Naive thymus-derived CD4-positive, alpha-beta T cell (primary cell): ENCODE measurements around the gene RBM39. TPM values are rescaled to one million over a fixed set of nuclear protein-coding genes. Genes with fewer than 3 reads are reported as not detected.
A peak's percentile ranks its signal among the peaks of the same experiment; 100 is the strongest.
"Not testable (repeated sequence)": the region's sequence is repeated elsewhere in the genome, so short reads cannot be mapped to it uniquely, and the experiment has no call there.

Experiments used
- ATAC-seq: fragments of 150-1000 bp; cut with Tn5 transposase; 2 replicates; pipeline ENCODE4 v1.10.0; 2021; ENCODE audit warnings: mild to moderate bottlenecking, moderate library complexity
- CTCF ChIA-PET: fragments of 350-600 bp; sonication (Branson Sonifier 250); formaldehyde crosslinking; loops from one replicate; lab custom pipeline; 2021; ENCODE audit warnings: antibody characterized with exemption; lab: Charles Lee
- POLR2A ChIA-PET: fragments of 350-600 bp; sonication (Branson Sonifier 250); formaldehyde crosslinking; loops from one replicate; lab custom pipeline; 2021; ENCODE audit warnings: antibody characterized with exemption, inconsistent platforms; lab: Charles Lee
- DNase-seq, 9 donors: peaks; one replicate each; pipeline versions ENCODE4 v3.0.0 to v3.0.0-alpha.2; 2020 to 2022; ENCODE audit warnings: mixed read lengths in 1 of 9
- H3K27ac ChIP-seq: one replicate; pipeline ENCODE4 v1.7.0; 2013; ENCODE audit warnings: mild to moderate bottlenecking, low read depth, low read length, moderate library complexity
- H3K27me3 ChIP-seq, 2 donors: one replicate each; pipeline ENCODE4 v1.7.0; 2013; ENCODE audit warnings: low read length in 2 of 2, mild to moderate bottlenecking in 2 of 2, moderate library complexity in 2 of 2; ENCODE audit not compliant: control insufficient read depth in 2 of 2, insufficient read depth in 2 of 2
- H3K36me3 ChIP-seq, 3 experiments: 1 replicate in 2 of 3; 2 replicates in 1 of 3; pipeline ENCODE4 v1.7.0; 2013; ENCODE audit warnings: low read length in 3 of 3, mild to moderate bottlenecking in 3 of 3, moderate library complexity in 1 of 3; ENCODE audit not compliant: insufficient read depth in 3 of 3, control insufficient read depth in 2 of 3
- H3K4me1 ChIP-seq, 2 donors: one replicate each; pipeline ENCODE4 v1.7.0; 2013; ENCODE audit warnings: low read length in 2 of 2, mild to moderate bottlenecking in 2 of 2, moderate library complexity in 1 of 2; ENCODE audit not compliant: control insufficient read depth in 2 of 2, insufficient read depth in 2 of 2
- H3K4me3 ChIP-seq: 2 replicates; pipeline ENCODE4 v1.7.0; 2013; ENCODE audit warnings: mild to moderate bottlenecking, low read length
- H3K9me3 ChIP-seq, 3 experiments: 1 replicate in 2 of 3; 2 replicates in 1 of 3; pipeline ENCODE4 v1.7.0; 2013; ENCODE audit warnings: low read length in 3 of 3; ENCODE audit not compliant: control insufficient read depth in 2 of 3
- H3K27ac Mint-ChIP-seq, 9 donors: one replicate each; pipeline ENCODE4 v1.8.0; 2020 to 2022; ENCODE audit warnings: mixed read lengths in 9 of 9, mild to moderate bottlenecking in 8 of 9, moderate library complexity in 5 of 9, inconsistent platforms in 2 of 9
- H3K27me3 Mint-ChIP-seq, 5 donors: one replicate each; pipeline ENCODE4 v1.8.0; 2021 to 2022; ENCODE audit warnings: mixed read lengths in 5 of 5, mild to moderate bottlenecking in 1 of 5
- H3K36me3 Mint-ChIP-seq, 5 donors: one replicate each; pipeline ENCODE4 v1.8.0; 2020 to 2022; ENCODE audit warnings: mixed read lengths in 5 of 5, mild to moderate bottlenecking in 3 of 5, inconsistent platforms in 1 of 5
- H3K4me1 Mint-ChIP-seq, 7 donors: one replicate each; pipeline ENCODE4 v1.8.0; 2020 to 2022; ENCODE audit warnings: mixed read lengths in 7 of 7, mild to moderate bottlenecking in 3 of 7, inconsistent platforms in 1 of 7
- H3K4me3 Mint-ChIP-seq, 10 donors: one replicate each; pipeline ENCODE4 v1.8.0; 2020 to 2022; ENCODE audit warnings: mild to moderate bottlenecking in 10 of 10, mixed read lengths in 10 of 10, moderate library complexity in 6 of 10, inconsistent platforms in 2 of 10
- H3K9me3 Mint-ChIP-seq, 11 donors: one replicate each; pipeline ENCODE4 v1.8.0; 2020 to 2022; ENCODE audit warnings: mixed read lengths in 11 of 11, mild to moderate bottlenecking in 4 of 11, inconsistent platforms in 1 of 11, moderate library complexity in 1 of 11
- intact Hi-C, 2 donors: fragments of 100-400 bp; cut with micrococcal nuclease; formaldehyde crosslinking; loops; one replicate each; pipeline ENCODE4 v1.15.1; 2023
- polyA plus RNA-seq, 2 donors: library from polyadenylated mRNA; unstranded; fragments of 300-500 nt; fragmentation: Illumina TruSeq; gene quantifications; one replicate each; pipeline ENCODE4 v1.2.3, GENCODE V29; 2021
- total RNA-seq, 6 experiments: library from RNA in 5 of 6; stranded (reverse) in 5 of 6; gene quantifications; 1 replicate in 5 of 6; 2 replicates in 1 of 6; pipeline ENCODE4 v1.2.3 and lab custom pipeline; 2021 to 2026

Gene RBM39
- total and polyA plus RNA-seq, 7 experiments from 2014 or later: 100 to 1,041 (median 690) TPM

GRCh38 chr20:35716330-35716729 is 25.7 kb downstream of the RBM39 start:
- no peak for DNase-seq
- Histone ChIP-seq H3K9me3 (no peaks in the 10 kb centered on the region), H3K27me3 (no peaks in the 10 kb centered on the region), H3K4me3 (no peak overlapping the region), H3K4me1 (peaks cover 8 to 19% of the 10 kb centered on the region in 2 donors), H3K36me3 (peaks cover 36 to 90% (median 79%) of the 10 kb centered on the region in 3 experiments), H3K27ac (no peak overlapping the region)
- H3K27ac Mint-ChIP-seq: peak overlapping the region in 1 of 9 donors; percentile 77
- ATAC-seq: no peak
- H3K4me3 Mint-ChIP-seq: no peak overlapping the region
- ChIA-PET POLR2A (no interaction called here), CTCF (interaction anchor here (0.7 kb wide), 1 partner anchor 89 kb away, joined by 4 read pairs; no protein-coding TSS in a partner anchor)
- peaks cover 0 to 2% (median 0%) of the 10 kb centered on the region in 11 donors for H3K9me3 Mint-ChIP-seq
- intact Hi-C loops: no loop called here
- H3K27me3 Mint-ChIP-seq: no peaks in the 10 kb centered on the region
- H3K36me3 Mint-ChIP-seq: peaks cover 7 to 59% (median 37%) of the 10 kb centered on the region in 5 donors
- peaks cover 28 to 65% (median 53%) of the 10 kb centered on the region in 7 donors for H3K4me1 Mint-ChIP-seq

GRCh38 chr20:35715652-35716051 is 26.4 kb downstream of the RBM39 start:
- ATAC-seq: no peak
- Mint-ChIP-seq H3K9me3 (peaks cover 0 to 2% (median 0%) of the 10 kb centered on the region in 11 donors), H3K4me1 (peaks cover 34 to 68% (median 57%) of the 10 kb centered on the region in 7 donors), H3K36me3 (peaks cover 7 to 62% (median 36%) of the 10 kb centered on the region in 5 donors), H3K4me3 (no peak overlapping the region), H3K27me3 (no peaks in the 10 kb centered on the region), H3K27ac (peak overlapping the region in 5 of 9 donors; percentile 18 to 65 (median 43))
- Histone ChIP-seq H3K27me3 (no peaks in the 10 kb centered on the region), H3K27ac (no peak overlapping the region), H3K36me3 (peaks cover 32 to 90% (median 79%) of the 10 kb centered on the region in 3 experiments), H3K4me1 (peaks cover 9 to 22% of the 10 kb centered on the region in 2 donors), H3K9me3 (no peaks in the 10 kb centered on the region), H3K4me3 (no peak overlapping the region)
- DNase-seq: no peak
- POLR2A ChIA-PET: interaction anchor here (0.6 to 2.9 kb wide), 3 partner anchors 11 to 49 kb away, joined by 3 to 8 read pairs (median 6); partner anchors contain the start of genes NFS1 and ROMO1
- CTCF ChIA-PET: no interaction called here
- intact Hi-C loops: loop anchor here in 1 of 2 donors (1.0 kb wide), 1 partner anchor 8 kb away; no protein-coding TSS in a partner anchor

GRCh38 chr20:35714127-35714526 is 27.9 kb downstream of the RBM39 start:
- no peak overlapping the region for H3K4me3 ChIP-seq
- intact Hi-C loops: no loop called here
- H3K9me3 ChIP-seq: no peaks in the 10 kb centered on the region
- H3K4me3 Mint-ChIP-seq: peak overlapping the region in 3 of 10 donors; percentile 9 to 29 (median 21)
- DNase-seq (no peak), ATAC-seq (no peak)
- H3K4me1 ChIP-seq: peaks cover 16 to 30% of the 10 kb centered on the region in 2 donors
- peaks cover 31 to 75% (median 60%) of the 10 kb centered on the region in 7 donors for H3K4me1 Mint-ChIP-seq
- POLR2A ChIA-PET: interaction anchor here (0.7 to 2.9 kb wide), 6 partner anchors 13 to 29 kb away, joined by 3 to 8 read pairs (median 3); partner anchors contain the start of genes NFS1, RBM39 and ROMO1
- H3K36me3 Mint-ChIP-seq: peaks cover 0 to 58% (median 32%) of the 10 kb centered on the region in 5 donors
- no peaks in the 10 kb centered on the region for H3K27me3 ChIP-seq
- peaks cover 34 to 90% (median 76%) of the 10 kb centered on the region in 3 experiments for H3K36me3 ChIP-seq
- H3K27ac Mint-ChIP-seq: peak overlapping the region in 3 of 9 donors; percentile 21 to 48 (median 41)
- no peak overlapping the region for H3K27ac ChIP-seq
- CTCF ChIA-PET: interaction anchor here (1.1 kb wide), 1 partner anchor 28 kb away, joined by 5 read pairs; the partner anchor contains the start of gene RBM39
- no peaks in the 10 kb centered on the region for H3K27me3 Mint-ChIP-seq
- H3K9me3 Mint-ChIP-seq: peaks cover 0 to 2% (median 0%) of the 10 kb centered on the region in 11 donors

GRCh38 chr20:35713120-35713519 is 28.9 kb downstream of the RBM39 start:
- H3K4me3 ChIP-seq, H3K27ac ChIP-seq, DNase-seq, H3K27me3 ChIP-seq, H3K9me3 Mint-ChIP-seq, H3K9me3 ChIP-seq, ATAC-seq, intact Hi-C loops, H3K27me3 Mint-ChIP-seq: not testable (repeated sequence)
- H3K4me3 Mint-ChIP-seq: peak overlapping the region in 2 of 10 donors; percentile 4 to 35
- H3K4me1 Mint-ChIP-seq: peaks cover 31 to 81% (median 66%) of the 10 kb centered on the region in 7 donors
- H3K36me3 Mint-ChIP-seq: peaks cover 0 to 60% (median 35%) of the 10 kb centered on the region in 5 donors
- peaks cover 37 to 86% (median 68%) of the 10 kb centered on the region in 3 experiments for H3K36me3 ChIP-seq
- CTCF ChIA-PET: interaction anchor here (0.5 kb wide), 1 partner anchor 65 kb away, joined by 3 read pairs; no protein-coding TSS in a partner anchor
- H3K27ac Mint-ChIP-seq: peak overlapping the region in 3 of 9 donors; percentile 38 to 45 (median 43)
- peaks cover 16 to 32% of the 10 kb centered on the region in 2 donors for H3K4me1 ChIP-seq
- POLR2A ChIA-PET: interaction anchor here (0.7 to 2.9 kb wide), 6 partner anchors 13 to 241 kb away, joined by 3 to 8 read pairs (median 3); partner anchors contain the start of genes NFS1, RBM39, ROMO1 and SCAND1

- intact Hi-C loops: loop anchor here in 1 of 2 donors (2.0 kb wide), 1 partner anchor 19 kb away; no protein-coding TSS in a partner anchor
- peaks cover 16 to 29% of the 10 kb centered on the region in 2 donors for H3K4me1 ChIP-seq
- H3K27ac ChIP-seq: peak overlapping the region; percentile 53
- ChIA-PET POLR2A (interaction anchor here (0.7 to 2.9 kb wide), 6 partner anchors 10 to 60 kb away, joined by 3 to 19 read pairs (median 4); partner anchors contain the start of genes PHF20 and RBM39), CTCF (interaction anchor here (1.3 kb wide), 1 partner anchor 30 kb away, joined by 3 read pairs; the partner anchor contains the start of gene RBM39)
- Mint-ChIP-seq H3K9me3 (peaks cover 0 to 2% (median 0%) of the 10 kb centered on the region in 11 donors), H3K27me3 (no peaks in the 10 kb centered on the region), H3K4me1 (peaks cover 28 to 72% (median 59%) of the 10 kb centered on the region in 7 donors), H3K27ac (peak overlapping the region; percentile 36 to 89 (median 75)), H3K36me3 (peaks cover 0 to 55% (median 33%) of the 10 kb centered on the region in 5 donors), H3K4me3 (peak overlapping the region; percentile 2 to 60 (median 51))
- no peaks in the 10 kb centered on the region for H3K27me3 ChIP-seq
- H3K4me3 ChIP-seq: no peak overlapping the region
- H3K9me3 ChIP-seq: no peaks in the 10 kb centered on the region
- ATAC-seq (no peak), DNase-seq (no peak)
- peaks cover 37 to 83% (median 64%) of the 10 kb centered on the region in 3 experiments for H3K36me3 ChIP-seq
Observed at GRCh38 chr20:35711588-35712209, 30.4 kb downstream of the RBM39 start.
